HG02588 (cell line): ENCODE results near the gene DPF3.

Experiments used
- ATAC-seq: cut with Tn5 transposase; IDR thresholded peaks from one replicate; pipeline ENCODE4 v1.9.1; 2021; ENCODE audit warnings: mild to moderate bottlenecking, moderate library complexity; ENCODE audit not compliant: unreplicated experiment

DPF3 gene

GRCh38 chr14:72652179-72652578 lies 241.7 kb downstream of the DPF3 start:
- no peak for ATAC-seq

DNA sequence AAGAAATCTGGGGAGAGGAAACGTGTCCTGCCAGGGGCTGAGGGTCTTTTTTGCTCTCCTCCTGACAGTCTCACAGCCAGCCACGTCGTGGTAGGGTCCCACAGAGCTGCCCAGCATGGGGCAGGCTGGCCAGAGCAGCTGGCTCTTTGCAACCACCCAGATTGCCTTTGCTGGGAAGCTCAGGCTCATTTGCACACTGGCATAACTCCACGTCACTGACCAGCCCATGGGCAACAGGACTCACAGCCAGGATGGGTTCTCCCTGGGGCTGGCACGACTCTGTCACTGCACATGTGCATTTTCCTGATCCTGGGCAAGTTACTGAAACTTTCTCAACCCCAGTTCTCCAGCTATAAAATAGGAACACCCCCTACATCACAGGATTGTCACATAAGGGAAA lies 242.2 kb downstream of the DPF3 start:
- ATAC-seq: no peak

DNA sequence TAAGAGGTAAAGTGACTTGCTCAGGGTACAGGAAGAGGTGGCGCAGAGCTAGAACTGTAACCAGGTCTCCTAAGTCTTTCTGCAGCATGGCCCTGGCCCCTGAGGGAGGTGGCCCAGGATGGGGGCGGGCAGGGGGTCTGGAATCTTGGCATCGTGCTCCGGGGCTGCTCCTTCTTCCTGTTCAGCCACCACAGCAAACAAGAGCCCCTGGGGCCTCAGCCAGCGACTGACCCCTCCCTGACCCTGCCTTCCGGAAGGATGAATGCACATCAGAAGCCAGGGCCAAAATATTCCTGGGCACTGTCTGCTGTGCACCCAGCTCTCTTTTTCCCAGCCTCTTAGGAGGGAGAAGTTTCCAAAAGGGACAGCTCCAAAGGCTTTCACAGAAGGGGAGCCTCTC lies 242.8 kb downstream of the DPF3 start:
- ATAC-seq: no peak

GRCh38 chr14:72649603-72650227 lies 244.2 kb downstream of the DPF3 start:
- no peak for ATAC-seq

DNA sequence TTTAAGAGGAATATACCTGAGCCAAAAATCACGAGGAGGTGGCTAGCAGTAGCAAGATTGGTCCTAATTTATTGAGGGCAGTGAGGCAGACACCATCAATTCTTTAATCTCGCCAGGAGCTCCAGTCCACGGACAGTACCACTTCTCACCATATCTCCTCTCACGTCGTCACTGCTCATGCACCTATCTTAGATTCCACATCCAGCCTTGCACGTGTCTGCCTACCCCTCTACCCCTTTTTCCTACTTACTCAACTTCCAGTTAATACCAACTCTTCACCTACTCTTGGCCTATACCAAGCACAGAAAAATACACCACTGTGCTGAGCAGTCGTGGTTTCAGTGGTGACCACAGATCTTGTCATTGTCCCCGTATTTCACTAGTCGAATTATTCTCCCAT lies 246.1 kb downstream of the DPF3 start:
- no peak for ATAC-seq

- no peak for ATAC-seq
These were observed 246.9 kb downstream of the DPF3 start for GRCh38 chr14:72646861-72647528.

- no peak for ATAC-seq
These were observed 248.2 kb downstream of the DPF3 start for GRCh38 chr14:72645706-72646105.

GRCh38 chr14:72644758-72645489 lies 249.0 kb downstream of the DPF3 start:
- ATAC-seq: no peak

DNA sequence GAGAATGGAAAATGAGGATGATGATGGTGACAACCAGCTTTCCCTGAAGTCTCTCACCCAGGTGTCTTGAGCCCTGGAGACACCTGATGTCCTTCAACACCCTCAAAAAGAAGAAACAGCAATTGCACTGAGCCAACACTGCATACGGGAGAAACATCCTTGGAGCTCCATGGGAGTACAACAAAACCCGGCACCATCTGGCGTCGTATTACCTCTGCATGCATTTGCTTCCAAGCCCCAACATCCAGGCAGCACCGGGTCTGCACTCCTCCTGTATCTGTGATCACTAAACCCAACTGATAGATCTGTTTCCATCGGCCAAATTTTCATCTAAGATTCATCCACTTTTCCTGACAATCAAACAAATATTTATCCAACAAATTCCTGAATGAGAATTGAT lies 249.9 kb downstream of the DPF3 start:
- no peak for ATAC-seq

DNA sequence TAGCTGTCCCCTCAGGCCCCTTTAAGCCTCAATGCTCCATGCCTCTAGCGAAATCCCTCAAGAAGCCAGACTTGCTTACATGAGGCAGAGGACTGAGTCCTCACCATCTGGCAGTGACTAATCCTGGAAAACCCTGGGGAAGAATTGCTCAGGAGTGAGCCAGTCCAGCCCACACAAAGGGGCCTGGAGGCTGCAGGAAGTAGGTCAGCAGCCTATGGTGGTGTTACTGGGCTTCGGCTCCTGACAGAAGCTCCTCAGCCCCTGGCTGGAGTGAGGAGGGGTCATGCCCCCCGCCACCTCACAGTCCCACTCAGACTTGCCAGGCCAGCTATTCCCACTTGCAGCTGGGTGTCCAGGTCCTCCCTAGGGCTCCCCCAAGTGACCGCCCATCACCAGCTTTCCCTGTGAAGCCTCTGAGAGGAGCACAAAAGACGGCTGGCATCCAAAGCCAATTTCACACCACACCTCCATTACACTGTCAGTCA lies 250.5 kb downstream of the DPF3 start:
- no peak for ATAC-seq

DNA sequence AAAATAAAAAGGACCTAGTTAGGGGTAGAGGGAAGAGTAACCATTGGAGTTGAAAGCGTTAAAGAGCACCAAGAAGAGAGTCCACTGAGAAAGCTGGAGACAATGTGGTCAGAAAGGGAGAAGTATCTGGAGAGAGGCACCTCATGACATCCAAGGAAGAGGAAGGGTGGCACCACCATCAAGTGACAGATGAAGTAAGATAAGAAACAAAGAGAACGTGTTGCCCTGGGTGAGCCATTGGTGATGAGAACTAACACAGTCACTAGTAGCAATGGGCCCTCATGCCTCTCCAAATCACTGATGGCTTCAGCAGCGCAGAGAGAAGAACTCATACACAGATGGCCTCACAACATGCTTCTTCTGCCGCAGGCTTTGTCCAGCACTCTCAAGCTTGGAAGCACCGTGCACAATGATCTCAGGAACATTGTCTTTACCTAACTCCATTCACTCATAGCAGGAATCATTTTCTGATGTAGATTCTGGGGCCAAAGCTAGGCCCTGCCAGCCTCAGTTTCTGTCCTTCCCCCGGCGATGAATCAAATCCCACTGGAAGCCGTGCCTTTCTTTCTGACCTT lies 252.9 kb downstream of the DPF3 start:
- no peak for ATAC-seq

- no peak for ATAC-seq
These were observed 255.9 kb downstream of the DPF3 start for GRCh38 chr14:72638021-72638420.

DNA sequence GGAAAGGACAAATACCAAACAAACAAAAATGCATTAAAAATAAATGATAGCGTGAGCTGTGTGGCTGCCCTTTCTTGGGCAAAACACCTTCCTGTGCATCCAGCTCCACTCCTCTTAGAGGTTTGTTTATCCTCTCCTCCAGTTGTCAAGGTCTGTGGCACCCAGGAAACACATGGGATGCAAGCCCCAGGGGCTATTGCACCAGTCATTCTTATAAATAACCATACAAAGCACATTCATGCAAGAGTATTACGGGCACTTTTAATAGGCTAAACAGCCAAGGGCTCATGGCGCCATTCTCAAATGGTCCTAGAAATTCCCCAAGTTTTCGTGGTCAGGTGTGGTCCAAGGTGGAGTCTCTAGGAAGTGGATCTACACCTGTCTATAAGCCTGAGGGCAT lies 257.0 kb downstream of the DPF3 start:
- no peak for ATAC-seq

- ATAC-seq: no peak
These were observed 257.8 kb downstream of the DPF3 start for GRCh38 chr14:72636094-72636493.

DNA sequence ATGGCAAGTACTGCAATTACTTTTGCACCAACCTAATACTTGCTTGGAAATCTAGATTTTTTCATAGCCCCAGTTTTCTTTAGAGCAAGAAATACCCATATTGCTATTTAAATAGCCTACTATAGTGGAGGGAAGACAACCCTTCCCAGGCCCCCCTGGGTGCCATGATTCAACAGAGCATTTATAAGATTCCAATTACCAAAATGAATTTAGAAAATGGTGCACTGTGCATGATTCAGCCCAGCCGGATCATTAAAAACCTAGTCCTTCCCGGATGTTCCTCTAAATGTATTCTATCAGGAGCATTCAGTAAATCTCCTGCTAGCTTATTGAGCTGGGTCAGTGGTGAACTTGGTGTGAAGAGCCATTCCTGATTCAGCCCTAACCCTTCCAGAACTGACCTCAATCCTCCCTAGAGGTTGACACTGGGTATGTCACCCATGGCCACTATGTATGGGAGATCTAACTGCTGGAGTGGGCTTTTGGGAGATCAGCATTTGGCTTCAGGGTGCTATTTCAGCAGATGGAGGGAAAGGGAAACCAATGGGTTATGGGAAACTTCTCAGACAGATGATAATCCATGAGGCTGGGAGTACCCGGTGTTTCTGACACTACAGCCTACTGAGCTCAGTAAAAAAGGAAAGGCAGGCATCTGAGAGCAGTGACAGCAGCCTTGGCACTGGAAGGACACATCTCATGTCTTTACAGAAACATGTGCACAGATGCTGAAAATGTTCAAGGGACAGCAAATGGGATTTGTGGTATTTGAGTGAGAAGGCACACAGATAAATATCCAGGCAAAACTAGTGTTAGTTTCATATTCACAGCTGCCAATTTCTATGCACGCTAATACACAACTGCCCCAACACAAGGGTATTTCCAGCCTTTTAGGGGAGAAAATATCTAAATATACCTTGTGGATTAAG lies 258.9 kb downstream of the DPF3 start:
- ATAC-seq: peak; percentile 49

- no peak for ATAC-seq
These were observed 260.4 kb downstream of the DPF3 start for GRCh38 chr14:72633551-72633950.

DNA sequence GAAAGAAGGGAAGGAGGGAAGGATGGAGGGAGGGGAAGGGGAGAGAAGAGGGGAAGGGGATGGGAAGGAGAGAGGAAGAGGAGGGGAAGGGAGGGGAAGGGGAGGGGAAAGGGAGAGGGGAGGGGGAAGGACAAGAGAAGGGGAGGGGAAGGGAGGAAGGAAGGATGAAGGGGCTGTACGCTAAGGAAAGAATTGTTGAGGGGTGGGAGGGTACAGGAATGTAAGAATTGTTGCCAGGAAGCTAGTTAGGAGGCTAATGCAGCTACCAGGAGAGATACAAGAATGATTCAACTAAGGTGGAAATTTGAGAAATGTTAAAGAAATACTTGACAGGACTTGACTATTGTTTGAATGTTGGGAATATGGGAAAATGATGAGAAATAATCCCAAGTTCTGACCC lies 261.2 kb downstream of the DPF3 start:
- no peak for ATAC-seq

- ATAC-seq: no peak
These were observed 262.5 kb downstream of the DPF3 start for GRCh38 chr14:72631401-72631800.

- no peak for ATAC-seq
These were observed 263.5 kb downstream of the DPF3 start for GRCh38 chr14:72630374-72630773.

DNA sequence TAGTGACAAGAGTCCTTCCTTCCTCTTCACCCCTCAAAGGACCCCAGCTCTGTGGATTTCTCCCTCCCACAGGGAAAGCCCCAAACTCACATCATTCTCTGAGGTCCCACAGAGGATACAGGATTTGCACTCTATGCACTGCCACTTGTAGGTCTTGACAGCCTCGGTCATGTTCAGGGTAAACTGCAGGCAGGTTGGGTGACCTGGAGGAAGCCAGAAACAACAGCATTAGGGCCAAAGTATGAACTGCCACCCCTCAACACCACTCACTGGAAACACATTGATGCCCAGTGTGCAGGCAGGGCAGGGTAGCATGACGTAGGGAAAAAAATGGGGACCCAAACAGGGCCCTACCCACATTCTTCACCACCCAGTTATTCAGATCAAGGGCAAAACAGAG lies 264.4 kb downstream of the DPF3 start:
- ATAC-seq: no peak

GRCh38 chr14:72625689-72626088 lies 268.2 kb downstream of the DPF3 start:
- ATAC-seq: no peak
